Placental pericyte (primary cell): Measurements from ENCODE around the gene OR9K2. TPM values are rescaled to one million over a fixed set of nuclear protein-coding genes. Genes with fewer than 3 reads are reported as not detected.

Source experiments
- total RNA-seq: library from RNA; depleted of rRNA; stranded (reverse); fragments of >200 nt; gene quantifications from 2 replicates; pipeline ENCODE4 v1.2.3, GENCODE V29; 2012

OR9K2 gene
- not detected in 2 replicates for total RNA-seq

GRCh38 chr12:55126106-55126505 lies at the start of gene OR9K2:
Gene OR9K2, plus strand, starts transcription at chr12:55126406. Its CDS starts 3,429 bp downstream, at chr12:55129835.

Other genes starting within 250 kb of the OR9K2 start
- not detected in 2 replicates for gene TESPA1, start 141.6 kb upstream of the OR9K2 start, total RNA-seq
- gene NEUROD4, start 106.4 kb upstream of the OR9K2 start, total RNA-seq, result not detected in 2 replicates
- not detected in 2 replicates for gene OR10A7, start 94.6 kb downstream of the OR9K2 start, total RNA-seq
- gene OR6C74, start 118.2 kb downstream of the OR9K2 start, total RNA-seq, result not detected in 2 replicates
- not detected in 2 replicates for gene OR6C6, start 170.2 kb downstream of the OR9K2 start, total RNA-seq
- gene OR6C1, start 187.9 kb downstream of the OR9K2 start, total RNA-seq, result not detected in 2 replicates
- not detected in 2 replicates for gene OR6C3, start 204.3 kb downstream of the OR9K2 start, total RNA-seq
- not detected in 2 replicates for gene OR6C75, start 236.6 kb downstream of the OR9K2 start, total RNA-seq